Measurements from ENCODE around the gene MLLT10. TPM values are rescaled to one million over a fixed set of nuclear protein-coding genes. Genes with fewer than 3 reads are reported as not detected.

MLLT10 gene
- total and polyA plus RNA-seq, 2 of the 8 experiments (the other 6 are each of a cell fraction or from before 2014, with no cell fraction given), result 53.1 to 62.1 TPM

DNA sequence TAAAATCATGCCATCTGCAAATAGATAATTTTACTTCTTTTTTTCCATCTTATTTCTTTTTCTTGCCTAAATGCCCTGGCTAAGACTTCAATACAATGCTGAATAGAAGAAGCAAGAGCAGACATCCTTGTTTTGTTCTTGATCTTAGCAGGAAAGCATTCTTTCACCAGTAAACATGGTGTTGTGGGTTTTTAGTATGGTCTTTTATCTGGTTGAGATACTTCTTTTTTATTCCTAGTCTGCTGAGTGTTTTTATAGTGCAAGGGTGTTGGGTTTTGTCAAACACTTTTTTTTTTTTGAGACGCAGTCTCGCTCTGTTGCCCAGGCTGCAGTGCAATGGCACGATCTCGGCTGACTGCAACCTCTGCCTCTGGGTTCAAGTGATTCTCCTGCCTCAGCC, 237.2 kb downstream of the MLLT10 start (continued):
- TF ChIP-seq, protein P1, sequence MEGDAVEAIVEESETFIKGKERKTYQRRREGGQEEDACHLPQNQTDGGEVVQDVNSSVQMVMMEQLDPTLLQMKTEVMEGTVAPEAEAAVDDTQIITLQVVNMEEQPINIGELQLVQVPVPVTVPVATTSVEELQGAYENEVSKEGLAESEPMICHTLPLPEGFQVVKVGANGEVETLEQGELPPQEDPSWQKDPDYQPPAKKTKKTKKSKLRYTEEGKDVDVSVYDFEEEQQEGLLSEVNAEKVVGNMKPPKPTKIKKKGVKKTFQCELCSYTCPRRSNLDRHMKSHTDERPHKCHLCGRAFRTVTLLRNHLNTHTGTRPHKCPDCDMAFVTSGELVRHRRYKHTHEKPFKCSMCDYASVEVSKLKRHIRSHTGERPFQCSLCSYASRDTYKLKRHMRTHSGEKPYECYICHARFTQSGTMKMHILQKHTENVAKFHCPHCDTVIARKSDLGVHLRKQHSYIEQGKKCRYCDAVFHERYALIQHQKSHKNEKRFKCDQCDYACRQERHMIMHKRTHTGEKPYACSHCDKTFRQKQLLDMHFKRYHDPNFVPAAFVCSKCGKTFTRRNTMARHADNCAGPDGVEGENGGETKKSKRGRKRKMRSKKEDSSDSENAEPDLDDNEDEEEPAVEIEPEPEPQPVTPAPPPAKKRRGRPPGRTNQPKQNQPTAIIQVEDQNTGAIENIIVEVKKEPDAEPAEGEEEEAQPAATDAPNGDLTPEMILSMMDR (IDR thresholded peaks at IDR 0.05; ENCODE audit: control extremely low read depth in 1 of 3, insufficient read depth in 1 of 3, low read depth in 1 of 3, low read length in 3 of 3), result no peak
- TF ChIP-seq RFX5 (IDR thresholded peaks at IDR 0.05; ENCODE audit: borderline replicate concordance, low read depth, low read length) (no peak), BRCA1 (IDR thresholded peaks at IDR 0.05; ENCODE audit: low read depth, low read length) (no peak), PHF8 (conservative IDR thresholded peaks at IDR 0.05; ENCODE audit: low read depth, low read length) (no peak), KDM1A (IDR thresholded peaks at IDR 0.05; ENCODE audit: borderline replicate concordance, low read length) (no peak), RXRA (IDR thresholded peaks at IDR 0.05; ENCODE audit: insufficient read depth, low read depth, low read length) (no peak)
